ENCODE measurements around the gene ALG3.
A peak's percentile ranks its signal among the peaks of the same experiment; 100 is the strongest.

ALG3 gene

DNA sequence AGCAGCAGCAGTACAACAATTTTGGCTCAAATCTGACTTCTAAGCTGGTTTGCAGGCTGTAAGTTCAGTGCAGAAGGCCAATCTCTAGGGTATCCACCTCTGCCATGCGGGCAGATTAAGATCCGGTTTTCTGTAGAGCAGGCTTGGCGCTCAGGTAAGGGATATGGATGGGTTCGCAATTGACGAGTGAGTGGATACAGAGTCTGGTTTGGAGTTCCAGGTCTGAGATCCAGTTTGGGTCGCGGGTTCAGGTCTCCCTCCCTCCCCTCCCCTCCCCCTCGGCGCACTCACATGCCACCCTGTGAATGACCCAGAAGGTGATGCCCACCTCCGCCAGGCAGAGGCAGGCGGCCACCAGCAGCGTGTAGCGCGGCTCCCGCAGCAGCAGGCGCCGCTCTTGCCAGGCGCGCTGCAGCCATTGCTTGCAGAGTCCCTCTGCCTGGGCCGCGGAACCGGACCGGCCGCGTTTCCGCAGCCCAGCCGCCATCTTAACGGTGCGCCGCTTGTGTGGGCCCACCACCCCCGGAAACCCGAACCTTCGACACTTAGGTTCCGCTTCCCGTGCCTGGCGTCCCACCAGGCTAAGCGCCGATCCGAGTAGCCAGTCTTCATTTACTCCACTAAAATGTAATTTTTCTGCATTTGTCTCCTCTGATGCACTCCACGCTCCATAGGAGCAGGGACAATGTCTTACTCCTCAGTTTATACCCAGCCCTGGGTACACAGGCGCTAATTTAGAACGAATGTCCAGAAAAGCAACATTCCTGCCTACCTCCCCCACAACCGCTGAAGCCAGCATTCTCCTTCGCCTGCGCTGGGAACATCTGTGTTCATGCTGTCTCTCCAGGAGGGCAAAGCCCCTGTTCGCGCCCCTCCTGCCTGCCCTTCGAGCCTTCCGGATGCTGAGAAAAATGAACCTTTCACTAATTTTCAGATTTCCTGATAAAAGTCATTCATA lies at the start of gene ALG3:
Gene ALG3 (minus strand): TSS at position 509 of the 958 bp plus-strand sequence. CDS start 22 bp downstream, at position 487.
- H3K4me3 ChIP-seq (ENCODE audit: low read depth in 1 of 5, low read length in 5 of 5) = peak within 1 kb of the TSS; percentile 77 to 99 (median 97)
- H3K4me1 ChIP-seq (ENCODE audit: control insufficient read depth in 5 of 5, insufficient read depth in 5 of 5, low read length in 5 of 5) = peaks cover 4 to 27% (median 21%) of the 10 kb centered on the region in 5 donors
- peak within 1 kb of the TSS; percentile 89 for H3K27ac ChIP-seq (ENCODE audit: low read depth, low read length)
- H3K9ac ChIP-seq (ENCODE audit: low read length in 5 of 5) = peak within 1 kb of the TSS; percentile 86 to 96 (median 94)
- H3K36me3 ChIP-seq (ENCODE audit: control insufficient read depth in 5 of 5, insufficient read depth in 5 of 5, low read length in 5 of 5) = peaks cover 0 to 20% (median 20%) of the 10 kb centered on the region in 5 donors
- H3K27me3 ChIP-seq (ENCODE audit: control insufficient read depth in 5 of 5, insufficient read depth in 4 of 5, low read length in 5 of 5) = no peaks in the 10 kb centered on the region
- no peaks in the 10 kb centered on the region for H3K9me3 ChIP-seq (ENCODE audit: control insufficient read depth in 5 of 5, low read length in 5 of 5)

DNA sequence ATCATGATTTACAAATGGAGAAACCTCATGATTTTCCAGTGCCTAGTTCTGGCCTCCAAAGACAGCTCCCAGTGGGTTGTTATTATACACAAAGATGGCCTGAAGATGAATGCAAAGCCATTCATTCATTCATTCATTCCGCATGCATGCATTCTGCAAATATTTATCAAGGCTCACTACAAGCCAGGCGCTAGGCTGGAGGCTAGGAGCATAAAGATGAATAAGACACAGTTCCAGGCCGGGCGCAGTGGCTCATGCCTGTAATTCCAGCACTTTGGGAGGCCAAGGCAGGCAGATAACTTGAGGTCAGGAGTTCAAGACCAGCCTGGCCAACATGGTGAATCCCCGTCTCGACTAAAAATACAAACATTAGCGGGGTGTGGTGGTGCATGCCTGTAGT lies 47.9 kb upstream of the ALG3 start:
- Histone ChIP-seq H3K4me3 (ENCODE audit: low read depth in 1 of 5, low read length in 5 of 5) (no peak overlapping the region), H3K27me3 (ENCODE audit: control insufficient read depth in 5 of 5, insufficient read depth in 4 of 5, low read length in 5 of 5) (peaks cover 0 to 7% (median 0%) of the 10 kb centered on the region in 5 donors), H3K4me1 (ENCODE audit: control insufficient read depth in 5 of 5, insufficient read depth in 5 of 5, low read length in 5 of 5) (peaks cover 9 to 21% (median 18%) of the 10 kb centered on the region in 5 donors), H3K36me3 (ENCODE audit: control insufficient read depth in 5 of 5, insufficient read depth in 5 of 5, low read length in 5 of 5) (peaks cover 7 to 14% (median 12%) of the 10 kb centered on the region in 5 donors), H3K27ac (ENCODE audit: low read depth, low read length) (no peak overlapping the region), H3K9me3 (ENCODE audit: control insufficient read depth in 5 of 5, low read length in 5 of 5) (no peaks in the 10 kb centered on the region), H3K9ac (ENCODE audit: low read length in 5 of 5) (no peak overlapping the region)

DNA sequence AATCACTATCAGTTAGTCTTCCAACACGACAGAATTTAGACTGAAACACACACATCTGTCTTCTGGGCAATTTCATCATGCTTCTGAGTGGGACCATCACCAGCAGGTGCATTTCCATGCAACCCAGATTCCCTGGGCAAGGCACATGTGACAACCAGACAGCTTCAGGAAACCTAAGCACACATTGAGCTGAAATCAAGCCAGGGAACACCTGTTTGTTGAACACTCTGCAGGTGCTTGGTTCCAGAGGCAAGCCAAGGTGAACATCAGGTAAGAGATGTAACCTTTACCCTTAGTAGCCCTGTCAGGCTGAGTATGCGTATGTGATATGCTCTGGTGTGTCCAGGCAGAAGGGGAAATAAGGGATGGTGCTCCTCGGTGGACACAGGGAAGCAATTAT lies 47.0 kb upstream of the ALG3 start:
- Histone ChIP-seq H3K27me3 (ENCODE audit: control insufficient read depth in 5 of 5, insufficient read depth in 4 of 5, low read length in 5 of 5) (peaks cover 0 to 7% (median 0%) of the 10 kb centered on the region in 5 donors), H3K27ac (ENCODE audit: low read depth, low read length) (no peak overlapping the region), H3K4me1 (ENCODE audit: control insufficient read depth in 5 of 5, insufficient read depth in 5 of 5, low read length in 5 of 5) (peaks cover 9 to 21% (median 18%) of the 10 kb centered on the region in 5 donors), H3K4me3 (ENCODE audit: low read depth in 1 of 5, low read length in 5 of 5) (no peak overlapping the region), H3K36me3 (ENCODE audit: control insufficient read depth in 5 of 5, insufficient read depth in 5 of 5, low read length in 5 of 5) (peaks cover 5 to 7% (median 6%) of the 10 kb centered on the region in 5 donors), H3K9me3 (ENCODE audit: control insufficient read depth in 5 of 5, low read length in 5 of 5) (no peaks in the 10 kb centered on the region), H3K9ac (ENCODE audit: low read length in 5 of 5) (no peak overlapping the region)

DNA sequence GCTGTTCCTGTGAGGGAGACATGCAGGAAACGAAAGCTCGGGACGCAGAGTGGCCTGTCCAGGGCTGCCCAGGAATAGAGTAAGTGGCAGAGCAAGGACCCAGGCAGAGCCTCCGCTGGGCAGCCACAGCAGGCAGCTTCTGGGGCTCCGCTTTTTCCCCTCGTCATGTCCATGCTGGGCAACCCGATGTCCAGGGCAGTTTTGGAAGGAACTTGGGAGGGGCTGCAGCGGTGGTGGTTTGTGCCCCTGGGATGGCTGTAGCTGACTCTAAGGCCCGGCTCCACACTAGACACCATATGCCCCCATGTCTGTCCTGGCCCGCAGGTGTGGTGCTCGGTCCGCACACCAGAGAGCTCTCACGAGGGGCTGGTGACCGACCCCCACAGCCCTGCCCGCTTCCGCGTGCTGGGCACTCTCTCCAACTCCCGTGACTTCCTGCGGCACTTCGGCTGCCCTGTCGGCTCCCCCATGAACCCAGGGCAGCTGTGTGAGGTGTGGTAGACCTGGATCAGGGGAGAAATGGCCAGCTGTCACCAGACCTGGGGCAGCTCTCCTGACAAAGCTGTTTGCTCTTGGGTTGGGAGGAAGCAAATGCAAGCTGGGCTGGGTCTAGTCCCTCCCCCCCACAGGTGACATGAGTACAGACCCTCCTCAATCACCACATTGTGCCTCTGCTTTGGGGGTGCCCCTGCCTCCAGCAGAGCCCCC lies 43.1 kb upstream of the ALG3 start:
- Histone ChIP-seq H3K27ac (ENCODE audit: low read depth, low read length) (no peak overlapping the region), H3K9ac (ENCODE audit: low read length in 5 of 5) (no peak overlapping the region), H3K27me3 (ENCODE audit: control insufficient read depth in 5 of 5, insufficient read depth in 4 of 5, low read length in 5 of 5) (peaks cover 0 to 9% (median 3%) of the 10 kb centered on the region in 5 donors), H3K4me3 (ENCODE audit: low read depth in 1 of 5, low read length in 5 of 5) (no peak overlapping the region), H3K9me3 (ENCODE audit: control insufficient read depth in 5 of 5, low read length in 5 of 5) (no peaks in the 10 kb centered on the region), H3K36me3 (ENCODE audit: control insufficient read depth in 5 of 5, insufficient read depth in 5 of 5, low read length in 5 of 5) (no peaks in the 10 kb centered on the region), H3K4me1 (ENCODE audit: control insufficient read depth in 5 of 5, insufficient read depth in 5 of 5, low read length in 5 of 5) (no peaks in the 10 kb centered on the region)

DNA sequence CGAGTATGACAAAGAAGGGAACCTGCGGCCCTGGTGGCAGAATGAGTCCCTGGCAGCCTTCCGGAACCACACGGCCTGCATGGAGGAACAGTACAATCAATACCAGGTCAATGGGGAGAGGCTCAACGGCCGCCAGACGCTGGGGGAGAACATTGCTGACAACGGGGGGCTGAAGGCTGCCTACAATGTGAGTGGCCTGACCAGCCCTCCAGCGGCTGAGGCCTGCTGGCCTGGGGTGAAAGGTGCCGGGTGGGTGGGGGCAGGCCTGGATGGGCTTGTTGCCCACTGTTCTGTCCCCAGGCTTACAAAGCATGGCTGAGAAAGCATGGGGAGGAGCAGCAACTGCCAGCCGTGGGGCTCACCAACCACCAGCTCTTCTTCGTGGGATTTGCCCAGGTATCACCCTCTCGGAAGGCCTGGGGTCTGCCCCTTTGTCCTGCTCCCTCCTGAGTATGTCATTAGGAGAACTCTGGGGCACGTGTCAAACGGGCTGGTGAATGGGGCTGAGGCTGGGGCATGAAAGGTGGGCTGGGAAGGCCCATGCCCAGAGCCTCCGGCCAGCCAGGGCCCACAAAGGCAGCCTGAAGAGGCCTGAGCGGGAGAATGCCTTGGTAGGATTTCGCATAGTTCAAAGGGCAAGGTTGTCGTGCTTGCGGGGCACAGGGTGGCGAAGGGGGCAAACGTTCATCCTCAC lies 42.4 kb upstream of the ALG3 start:
- no peaks in the 10 kb centered on the region for H3K4me1 ChIP-seq (ENCODE audit: control insufficient read depth in 5 of 5, insufficient read depth in 5 of 5, low read length in 5 of 5)
- peaks cover 0 to 9% (median 3%) of the 10 kb centered on the region in 5 donors for H3K27me3 ChIP-seq (ENCODE audit: control insufficient read depth in 5 of 5, insufficient read depth in 4 of 5, low read length in 5 of 5)
- H3K36me3 ChIP-seq (ENCODE audit: control insufficient read depth in 5 of 5, insufficient read depth in 5 of 5, low read length in 5 of 5) = no peaks in the 10 kb centered on the region
- H3K9me3 ChIP-seq (ENCODE audit: control insufficient read depth in 5 of 5, low read length in 5 of 5) = no peaks in the 10 kb centered on the region
- H3K27ac ChIP-seq (ENCODE audit: low read depth, low read length) = no peak overlapping the region
- H3K4me3 ChIP-seq (ENCODE audit: low read depth in 1 of 5, low read length in 5 of 5) = no peak overlapping the region
- H3K9ac ChIP-seq (ENCODE audit: low read length in 5 of 5) = no peak overlapping the region

DNA sequence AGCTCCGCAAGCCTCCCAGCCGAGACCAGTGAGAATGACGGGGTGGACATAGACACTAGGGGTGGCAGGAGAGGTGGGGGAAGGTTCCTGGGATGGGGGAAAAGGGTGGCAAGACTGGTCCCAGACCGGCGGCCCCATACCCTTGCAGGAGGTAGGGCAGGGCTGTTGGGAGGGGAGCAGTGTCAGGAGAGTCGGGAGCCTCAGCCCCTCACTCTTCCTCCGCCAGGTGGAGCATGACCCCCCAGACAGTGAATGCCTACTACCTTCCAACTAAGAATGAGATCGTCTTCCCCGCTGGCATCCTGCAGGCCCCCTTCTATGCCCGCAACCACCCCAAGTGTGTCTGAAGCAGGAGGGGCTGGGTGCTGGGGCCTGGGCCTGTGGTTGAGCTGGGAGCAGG lies 41.6 kb upstream of the ALG3 start:
- Histone ChIP-seq H3K27me3 (ENCODE audit: control insufficient read depth in 5 of 5, insufficient read depth in 4 of 5, low read length in 5 of 5) (peaks cover 0 to 10% (median 8%) of the 10 kb centered on the region in 5 donors), H3K9me3 (ENCODE audit: control insufficient read depth in 5 of 5, low read length in 5 of 5) (no peaks in the 10 kb centered on the region), H3K27ac (ENCODE audit: low read depth, low read length) (no peak overlapping the region), H3K9ac (ENCODE audit: low read length in 5 of 5) (no peak overlapping the region), H3K36me3 (ENCODE audit: control insufficient read depth in 5 of 5, insufficient read depth in 5 of 5, low read length in 5 of 5) (no peaks in the 10 kb centered on the region), H3K4me3 (ENCODE audit: low read depth in 1 of 5, low read length in 5 of 5) (no peak overlapping the region), H3K4me1 (ENCODE audit: control insufficient read depth in 5 of 5, insufficient read depth in 5 of 5, low read length in 5 of 5) (no peaks in the 10 kb centered on the region)

DNA sequence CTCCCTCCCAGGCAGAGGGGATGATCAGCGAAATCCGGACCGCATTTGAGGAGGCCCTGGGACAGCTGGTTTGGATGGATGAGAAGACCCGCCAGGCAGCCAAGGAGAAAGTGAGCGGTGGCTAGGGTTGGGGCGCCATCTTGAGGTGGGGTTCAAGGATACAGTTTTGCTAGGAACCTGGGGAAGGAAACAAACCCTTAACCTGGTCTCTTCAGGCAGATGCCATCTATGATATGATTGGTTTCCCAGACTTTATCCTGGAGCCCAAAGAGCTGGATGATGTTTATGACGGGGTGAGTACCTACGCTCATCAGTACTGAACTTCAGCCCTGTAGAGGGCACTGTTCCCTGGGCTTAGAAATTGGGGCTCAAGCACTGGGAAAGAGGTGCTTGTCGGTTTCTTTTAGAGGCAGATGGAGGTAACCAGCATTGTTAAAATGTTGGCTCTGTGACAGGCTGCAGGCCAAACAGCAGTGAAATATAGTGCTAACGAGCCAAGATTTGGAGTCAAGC lies 40.7 kb upstream of the ALG3 start:
- Histone ChIP-seq H3K9me3 (ENCODE audit: control insufficient read depth in 5 of 5, low read length in 5 of 5) (no peaks in the 10 kb centered on the region), H3K27ac (ENCODE audit: low read depth, low read length) (no peak overlapping the region), H3K4me1 (ENCODE audit: control insufficient read depth in 5 of 5, insufficient read depth in 5 of 5, low read length in 5 of 5) (peaks cover 0 to 4% (median 0%) of the 10 kb centered on the region in 5 donors), H3K27me3 (ENCODE audit: control insufficient read depth in 5 of 5, insufficient read depth in 4 of 5, low read length in 5 of 5) (peaks cover 0 to 10% (median 8%) of the 10 kb centered on the region in 5 donors), H3K9ac (ENCODE audit: low read length in 5 of 5) (no peak overlapping the region), H3K4me3 (ENCODE audit: low read depth in 1 of 5, low read length in 5 of 5) (no peak overlapping the region), H3K36me3 (ENCODE audit: control insufficient read depth in 5 of 5, insufficient read depth in 5 of 5, low read length in 5 of 5) (no peaks in the 10 kb centered on the region)

DNA sequence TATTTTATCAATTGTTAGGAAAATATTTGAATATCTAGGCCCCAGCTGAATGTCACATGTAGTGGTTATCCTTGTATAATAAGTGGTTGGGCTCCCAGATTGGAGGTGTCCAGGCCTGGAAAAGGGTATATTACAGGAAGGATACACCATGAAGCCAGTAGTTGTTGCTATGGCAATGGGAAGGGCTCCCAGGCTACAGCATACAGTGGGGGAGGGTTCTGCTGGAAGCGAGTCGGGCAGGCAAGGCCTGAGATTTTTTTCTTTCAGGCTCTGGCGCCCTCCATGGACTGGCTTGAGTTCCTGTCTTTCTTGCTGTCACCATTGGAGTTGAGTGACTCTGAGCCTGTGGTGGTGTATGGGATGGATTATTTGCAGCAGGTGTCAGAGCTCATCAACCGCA lies 35.9 kb upstream of the ALG3 start:
- Histone ChIP-seq H3K27me3 (ENCODE audit: control insufficient read depth in 5 of 5, insufficient read depth in 4 of 5, low read length in 5 of 5) (peaks cover 0 to 8% (median 3%) of the 10 kb centered on the region in 5 donors), H3K27ac (ENCODE audit: low read depth, low read length) (no peak overlapping the region), H3K4me1 (ENCODE audit: control insufficient read depth in 5 of 5, insufficient read depth in 5 of 5, low read length in 5 of 5) (peaks cover 0 to 4% (median 0%) of the 10 kb centered on the region in 5 donors), H3K36me3 (ENCODE audit: control insufficient read depth in 5 of 5, insufficient read depth in 5 of 5, low read length in 5 of 5) (no peaks in the 10 kb centered on the region), H3K9ac (ENCODE audit: low read length in 5 of 5) (peak overlapping the region in 1 of 5 donors; percentile 9), H3K4me3 (ENCODE audit: low read depth in 1 of 5, low read length in 5 of 5) (no peak overlapping the region), H3K9me3 (ENCODE audit: control insufficient read depth in 5 of 5, low read length in 5 of 5) (peaks cover 0 to 3% (median 0%) of the 10 kb centered on the region in 5 donors)

DNA sequence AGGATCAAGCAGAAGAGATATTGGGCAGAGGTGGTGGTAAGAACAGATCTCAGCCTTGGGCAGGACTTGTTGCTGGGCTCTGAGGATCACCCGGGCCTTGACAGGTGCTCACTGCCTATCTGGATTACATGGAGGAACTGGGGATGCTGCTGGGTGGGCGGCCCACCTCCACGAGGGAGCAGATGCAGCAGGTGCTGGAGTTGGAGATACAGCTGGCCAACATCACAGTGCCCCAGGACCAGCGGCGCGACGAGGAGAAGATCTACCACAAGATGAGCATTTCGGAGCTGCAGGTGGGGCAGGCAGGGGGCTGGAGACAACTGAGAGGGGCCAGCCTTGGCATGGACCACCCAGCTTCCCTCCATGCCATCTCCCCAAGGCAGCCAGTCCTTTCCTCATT lies 34.9 kb upstream of the ALG3 start:
- no peaks in the 10 kb centered on the region for H3K36me3 ChIP-seq (ENCODE audit: control insufficient read depth in 5 of 5, insufficient read depth in 5 of 5, low read length in 5 of 5)
- H3K4me3 ChIP-seq (ENCODE audit: low read depth in 1 of 5, low read length in 5 of 5) = no peak overlapping the region
- no peak overlapping the region for H3K9ac ChIP-seq (ENCODE audit: low read length in 5 of 5)
- no peak overlapping the region for H3K27ac ChIP-seq (ENCODE audit: low read depth, low read length)
- H3K4me1 ChIP-seq (ENCODE audit: control insufficient read depth in 5 of 5, insufficient read depth in 5 of 5, low read length in 5 of 5) = peaks cover 0 to 4% (median 0%) of the 10 kb centered on the region in 5 donors
- H3K27me3 ChIP-seq (ENCODE audit: control insufficient read depth in 5 of 5, insufficient read depth in 4 of 5, low read length in 5 of 5) = peaks cover 0 to 8% (median 3%) of the 10 kb centered on the region in 5 donors
- H3K9me3 ChIP-seq (ENCODE audit: control insufficient read depth in 5 of 5, low read length in 5 of 5) = peaks cover 0 to 3% (median 0%) of the 10 kb centered on the region in 5 donors

All from subcutaneous abdominal adipose tissue (tissue), 5 donors.